ENCODE results near the gene BOLA3.

- no peak for TF ChIP-seq POLR2A (IDR thresholded peaks at IDR 0.05; ENCODE audit: extremely low read depth, insufficient read length)
- no peak for TF ChIP-seq CTCF (IDR thresholded peaks at IDR 0.05; ENCODE audit: low read depth, low read length)
These were observed 38.2 kb downstream of the BOLA3 start for GRCh38 chr2:74109551-74109950.

All from NB4 (cell line).